AG04449 (cell line): ENCODE measurements around the gene TBX15.

Experiments used
- CTCF ChIA-PET: fragments of 350-600 bp; formaldehyde crosslinking; extraction: SDS; loops from one replicate; lab custom pipeline; 2021; ENCODE audit warnings: antibody characterized with exemption; lab: Yijun Ruan, JAX
- POLR2A ChIA-PET: fragments of 400-600, 350-600 bp; formaldehyde crosslinking; extraction: SDS; loops from one replicate; lab custom pipeline; 2020; ENCODE audit warnings: antibody characterized with exemption, inconsistent platforms; lab: Yijun Ruan, JAX
- DNase-seq: peaks from one replicate; pipeline ENCODE4 v3.0.0-alpha.2; 2010; ENCODE audit warnings: low read depth, low spot score
- H3K4me3 ChIP-seq: 2 replicates; pipeline ENCODE4 v1.5.1; 2011; ENCODE audit warnings: low read depth, mild to moderate bottlenecking, control low read depth, low read length
- CTCF ChIP-seq: IDR thresholded peaks from one replicate; pipeline ENCODE4 v1.5.1; 2011; ENCODE audit warnings: mild to moderate bottlenecking, moderate library complexity, low read length, control low read depth, inconsistent platforms; ENCODE audit not compliant: insufficient read depth; ENCODE audit errors: missing control alignments

The TBX15 gene

GRCh38 chr1:118981436-118981835 is 6.7 kb downstream of the TBX15 start:
- no peak for TF ChIP-seq CTCF
- DNase-seq: no peak
- ChIA-PET POLR2A (interaction anchor here (0.9 kb wide), 1 partner anchor 8 kb away, joined by 4 read pairs; no protein-coding TSS in a partner anchor), CTCF (interaction anchor here (0.8 to 1.0 kb wide), 2 partner anchors 13 to 28 kb away, joined by 3 read pairs; no protein-coding TSS in a partner anchor)
- H3K4me3 ChIP-seq: peak overlapping the region; percentile 83; the same call in 1 of the 2 replicates

- H3K4me3 ChIP-seq: peak overlapping the region; percentile 42
- no peak for DNase-seq
- ChIA-PET CTCF (no interaction called here), POLR2A (interaction anchor here (1.0 kb wide), 1 partner anchor 11 kb away, joined by 4 read pairs; no protein-coding TSS in a partner anchor)
- TF ChIP-seq CTCF: no peak
Measured at GRCh38 chr1:118979754-118980575, 8.2 kb downstream of the TBX15 start.

- no peak for TF ChIP-seq CTCF
- DNase-seq: no peak
- ChIA-PET CTCF (no interaction called here), POLR2A (interaction anchor here (0.6 kb wide), 1 partner anchor 29 kb away, joined by 4 read pairs; no protein-coding TSS in a partner anchor)
- peak overlapping the region; percentile 42 for H3K4me3 ChIP-seq
Measured at GRCh38 chr1:118978914-118979701, 9.0 kb downstream of the TBX15 start.

GRCh38 chr1:118977600-118977999 is 10.5 kb downstream of the TBX15 start:
- no peak overlapping the region for H3K4me3 ChIP-seq
- DNase-seq: no peak
- CTCF ChIA-PET: interaction anchor here (0.5 to 1.3 kb wide), 2 partner anchors 8 to 46 kb away, joined by 3 read pairs; no protein-coding TSS in a partner anchor
- POLR2A ChIA-PET: interaction anchor here (0.8 kb wide), 1 partner anchor 12 kb away, joined by 3 read pairs; no protein-coding TSS in a partner anchor
- no peak for TF ChIP-seq CTCF

- no peak for TF ChIP-seq CTCF
- POLR2A ChIA-PET: interaction anchor here (2.5 kb wide), 1 partner anchor 11 kb away, joined by 13 read pairs; no protein-coding TSS in a partner anchor
- H3K4me3 ChIP-seq: no peak overlapping the region
- DNase-seq: no peak
- CTCF ChIA-PET: interaction anchor here (1.0 to 2.0 kb wide), 2 partner anchors 24 to 34 kb away, joined by 5 read pairs; no protein-coding TSS in a partner anchor
Measured at GRCh38 chr1:118974661-118975060, 13.5 kb downstream of the TBX15 start.
